Suprapubic skin (tissue), 4 donors: Measurements from ENCODE around the gene SLC25A27. TPM values are rescaled to one million over a fixed set of nuclear protein-coding genes. Genes with fewer than 3 reads are reported as not detected.

ENCODE experiments used
- DNase-seq, 2 donors: peaks; one replicate each; pipeline ENCODE4 v3.0.0-alpha.2; 2019; ENCODE audit warnings: low spot score in 2 of 2
- H3K27ac ChIP-seq: fragments of 200-600 bp; sonication (generic); one replicate; pipeline ENCODE4 v1.5.1; 2019
- H3K27me3 ChIP-seq: fragments of 200-600 bp; sonication (generic); one replicate; pipeline ENCODE4 v1.5.1; 2019
- H3K36me3 ChIP-seq: fragments of 200-600 bp; sonication (generic); one replicate; pipeline ENCODE4 v1.5.1; 2019
- H3K4me1 ChIP-seq: fragments of 200-600 bp; sonication (generic); one replicate; pipeline ENCODE4 v1.5.1; 2019
- H3K4me3 ChIP-seq: fragments of 200-600 bp; sonication (generic); one replicate; pipeline ENCODE4 v1.5.1; 2019; ENCODE audit warnings: mild to moderate bottlenecking
- H3K9me3 ChIP-seq: fragments of 200-600 bp; sonication (generic); one replicate; pipeline ENCODE4 v1.5.1; 2019
- EP300 ChIP-seq: sonication (generic); formaldehyde crosslinking; IDR thresholded peaks from one replicate; pipeline ENCODE4 v1.6.1; 2017; ENCODE audit warnings: antibody characterized with exemption
- POLR2A ChIP-seq, 2 donors: fragments of 450-650 bp; IDR thresholded peaks; one replicate each; pipeline ENCODE4 v1.6.1; 2017; ENCODE audit warnings: antibody characterized with exemption in 2 of 2, mild to moderate bottlenecking in 2 of 2, moderate library complexity in 2 of 2
- POLR2AphosphoS5 ChIP-seq, 3 donors: sonication (generic); formaldehyde crosslinking; IDR thresholded peaks; one replicate each; pipeline ENCODE4 v1.6.1; 2017; ENCODE audit warnings: antibody characterized with exemption in 3 of 3
- WGBS: methylation state at CpG from one replicate; pipeline ENCODE4 v1.1.5; 2018; 5-methylcytosine and 5-hydroxymethylcytosine counted together
- total RNA-seq, 4 donors: library from RNA; depleted of rRNA; stranded (reverse); fragments of >200 nt; gene quantifications; one replicate each; pipeline ENCODE4 v1.1.0, GENCODE V29; 2016
- TF ChIP-seq, protein P1 (sequence below), 2 donors: fragments of 200-600 bp in 1 of 2; fragments of 450-650 bp in 1 of 2; sonication (generic) in 1 of 2; IDR thresholded peaks; one replicate each; pipeline ENCODE4 v1.5.1; 2016 to 2019; ENCODE audit warnings: antibody characterized with exemption in 2 of 2, mild to moderate bottlenecking in 1 of 2, moderate library complexity in 1 of 2

The SLC25A27 gene
- total RNA-seq, 4 donors from 2014 or later: 18.3 to 74.2 (median 24.0) TPM

DNA sequence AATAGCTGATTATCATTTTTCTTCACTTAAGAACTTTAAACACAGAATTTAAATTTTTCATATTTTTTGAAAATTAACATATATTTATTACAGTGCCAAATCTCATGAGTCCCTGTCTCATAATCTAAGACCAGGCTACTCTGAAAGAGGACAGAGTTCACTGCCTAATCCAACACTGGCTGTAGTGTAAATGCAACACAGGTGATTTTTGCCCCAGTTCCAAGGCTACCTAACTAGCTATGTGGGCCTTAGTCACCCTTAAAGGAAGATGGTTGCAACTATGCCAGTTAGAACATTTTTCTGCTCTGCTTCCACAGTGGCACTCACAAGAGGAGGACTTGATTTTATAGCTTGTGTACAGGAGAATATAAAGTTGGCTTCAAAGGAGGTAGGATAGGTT lies 4.9 kb downstream of the SLC25A27 start:
- Histone ChIP-seq H3K36me3 (peaks cover 3% of the 10 kb centered on the region), H3K4me3 (no peak overlapping the region), H3K4me1 (peaks cover 11% of the 10 kb centered on the region), H3K9me3 (no peaks in the 10 kb centered on the region), H3K27me3 (no peaks in the 10 kb centered on the region), H3K27ac (no peak overlapping the region)
- TF ChIP-seq, protein P1, sequence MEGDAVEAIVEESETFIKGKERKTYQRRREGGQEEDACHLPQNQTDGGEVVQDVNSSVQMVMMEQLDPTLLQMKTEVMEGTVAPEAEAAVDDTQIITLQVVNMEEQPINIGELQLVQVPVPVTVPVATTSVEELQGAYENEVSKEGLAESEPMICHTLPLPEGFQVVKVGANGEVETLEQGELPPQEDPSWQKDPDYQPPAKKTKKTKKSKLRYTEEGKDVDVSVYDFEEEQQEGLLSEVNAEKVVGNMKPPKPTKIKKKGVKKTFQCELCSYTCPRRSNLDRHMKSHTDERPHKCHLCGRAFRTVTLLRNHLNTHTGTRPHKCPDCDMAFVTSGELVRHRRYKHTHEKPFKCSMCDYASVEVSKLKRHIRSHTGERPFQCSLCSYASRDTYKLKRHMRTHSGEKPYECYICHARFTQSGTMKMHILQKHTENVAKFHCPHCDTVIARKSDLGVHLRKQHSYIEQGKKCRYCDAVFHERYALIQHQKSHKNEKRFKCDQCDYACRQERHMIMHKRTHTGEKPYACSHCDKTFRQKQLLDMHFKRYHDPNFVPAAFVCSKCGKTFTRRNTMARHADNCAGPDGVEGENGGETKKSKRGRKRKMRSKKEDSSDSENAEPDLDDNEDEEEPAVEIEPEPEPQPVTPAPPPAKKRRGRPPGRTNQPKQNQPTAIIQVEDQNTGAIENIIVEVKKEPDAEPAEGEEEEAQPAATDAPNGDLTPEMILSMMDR (IDR thresholded peaks at IDR 0.05): no peak
- TF ChIP-seq POLR2AphosphoS5 (IDR thresholded peaks at IDR 0.05) (no peak), POLR2A (IDR thresholded peaks at IDR 0.05) (no peak), EP300 (no peak)
- no peak for DNase-seq

DNA sequence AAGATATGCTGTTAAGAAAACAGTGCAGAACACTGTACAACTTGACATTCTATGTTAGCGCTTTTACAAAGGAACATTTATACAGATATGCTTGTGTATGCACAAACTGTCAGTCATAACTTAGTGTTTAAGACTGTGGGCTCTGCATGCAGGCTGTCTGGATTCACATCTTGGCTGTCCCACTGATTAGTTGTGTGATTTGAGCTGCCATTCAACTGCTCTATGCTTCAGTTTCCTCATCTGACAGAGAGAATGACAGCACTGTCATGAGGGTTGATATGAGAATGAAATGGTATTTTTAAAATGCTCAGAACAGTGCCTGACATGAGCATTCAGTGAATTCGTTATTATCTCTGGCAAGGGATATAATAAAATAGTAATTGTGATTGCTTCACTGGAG lies 8.7 kb downstream of the SLC25A27 start:
- WGBS: 94% methylated on average over 2 of the region's 2 CpGs
- TF ChIP-seq POLR2A (IDR thresholded peaks at IDR 0.05): no peak
- no peak for TF ChIP-seq EP300
- no peak for TF ChIP-seq POLR2AphosphoS5 (IDR thresholded peaks at IDR 0.05)
- TF ChIP-seq, protein P1 (IDR thresholded peaks at IDR 0.05): no peak
- H3K36me3 ChIP-seq: peaks cover 3% of the 10 kb centered on the region
- no peaks in the 10 kb centered on the region for H3K4me1 ChIP-seq
- no peaks in the 10 kb centered on the region for H3K27me3 ChIP-seq
- DNase-seq: no peak
- H3K9me3 ChIP-seq: no peaks in the 10 kb centered on the region
- no peak overlapping the region for H3K4me3 ChIP-seq
- H3K27ac ChIP-seq: no peak overlapping the region

DNA sequence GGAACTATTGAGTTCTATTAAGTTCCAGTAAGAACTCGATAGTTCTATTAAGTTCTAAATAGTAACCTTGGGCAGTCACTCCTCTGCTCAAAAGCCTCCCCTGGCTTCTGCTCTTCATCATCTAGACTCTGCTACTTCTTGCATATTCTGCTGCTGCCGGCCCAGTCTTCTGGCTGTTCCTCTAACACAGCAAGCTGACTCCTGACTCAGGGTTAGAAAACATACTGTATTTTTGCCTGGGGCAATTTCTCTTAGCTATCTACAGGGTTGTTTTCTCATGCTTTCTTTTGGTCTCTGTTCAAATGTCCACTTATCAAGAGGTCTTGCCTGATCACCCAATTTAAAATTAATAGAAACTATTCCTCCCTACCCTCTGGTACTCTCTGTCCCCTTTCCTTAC lies 14.6 kb downstream of the SLC25A27 start:
- H3K4me3 ChIP-seq: no peak overlapping the region
- WGBS: 90% methylated on average over 2 of the region's 2 CpGs

DNA sequence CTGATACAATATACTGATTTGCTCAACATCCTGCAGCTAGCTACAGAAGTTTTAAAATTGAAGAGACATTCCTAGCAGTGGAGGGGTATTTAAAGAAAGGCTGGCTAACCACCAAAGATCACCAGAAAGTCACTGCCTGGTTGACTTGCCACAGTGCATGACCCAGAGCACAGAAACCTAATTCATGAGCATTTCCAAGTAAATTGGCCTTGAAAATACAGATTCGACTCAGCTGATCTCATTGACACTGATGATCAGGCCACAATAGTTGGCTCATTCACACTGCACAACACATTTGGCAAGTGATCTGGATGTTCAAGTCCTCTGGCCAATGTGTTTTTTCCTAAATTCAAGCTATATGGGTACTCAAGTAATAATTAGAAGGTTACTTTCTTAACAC lies 21.6 kb downstream of the SLC25A27 start:
- 90% methylated on average over 1 of the region's 1 CpG for WGBS
- Histone ChIP-seq H3K4me3 (no peak overlapping the region), H3K4me1 (no peaks in the 10 kb centered on the region), H3K9me3 (no peaks in the 10 kb centered on the region), H3K27ac (no peak overlapping the region), H3K27me3 (no peaks in the 10 kb centered on the region), H3K36me3 (peaks cover 26% of the 10 kb centered on the region)
- DNase-seq: no peak
- TF ChIP-seq, protein P1 (IDR thresholded peaks at IDR 0.05): no peak
- TF ChIP-seq EP300 (no peak), POLR2A (IDR thresholded peaks at IDR 0.05) (no peak), POLR2AphosphoS5 (IDR thresholded peaks at IDR 0.05) (no peak)

More for the DNA sequence above, 14.6 kb downstream of the SLC25A27 start:
- Histone ChIP-seq H3K9me3 (no peaks in the 10 kb centered on the region), H3K4me1 (no peaks in the 10 kb centered on the region), H3K36me3 (peaks cover 25% of the 10 kb centered on the region), H3K27ac (no peak overlapping the region), H3K27me3 (no peaks in the 10 kb centered on the region)
- TF ChIP-seq, protein P1 (IDR thresholded peaks at IDR 0.05): no peak
- no peak for TF ChIP-seq POLR2AphosphoS5 (IDR thresholded peaks at IDR 0.05)
- no peak for DNase-seq

DNA sequence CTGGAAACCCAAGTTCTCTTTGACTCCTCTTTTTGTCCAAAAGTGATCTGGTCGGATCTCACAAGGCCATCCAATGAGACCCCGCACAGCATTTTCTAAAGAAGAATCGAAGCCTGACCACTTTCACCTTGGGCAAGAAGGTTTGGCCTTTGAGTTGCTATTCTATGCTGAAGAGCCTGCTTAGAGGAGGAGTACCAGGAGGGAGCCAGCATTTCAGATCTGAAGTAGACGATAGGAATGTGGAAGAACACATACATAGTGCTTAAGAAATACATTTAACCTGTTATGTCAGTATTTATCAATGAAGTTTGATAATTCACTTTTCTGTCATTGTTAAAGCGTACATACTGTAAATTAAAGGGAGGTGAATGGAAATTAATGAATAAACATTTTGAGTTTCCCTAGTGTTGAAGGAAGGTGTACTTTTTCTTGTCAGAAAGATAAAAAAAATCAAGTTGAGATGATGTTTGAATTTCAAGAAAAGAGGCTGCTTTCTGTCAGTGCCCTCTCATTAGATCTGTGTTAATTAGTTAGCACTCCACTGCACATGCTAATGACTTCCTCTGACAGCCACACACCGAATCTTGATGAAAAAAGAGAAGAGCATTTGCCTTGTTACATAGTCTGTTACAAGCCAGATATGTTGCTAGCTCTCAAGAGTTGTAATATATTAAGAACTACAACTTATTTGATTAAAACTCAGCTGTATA lies 24.0 kb downstream of the SLC25A27 start:
- no peaks in the 10 kb centered on the region for H3K4me1 ChIP-seq
- no peak for TF ChIP-seq POLR2AphosphoS5 (IDR thresholded peaks at IDR 0.05)
- no peak for TF ChIP-seq EP300
- TF ChIP-seq, protein P1 (IDR thresholded peaks at IDR 0.05): no peak
- TF ChIP-seq POLR2A (IDR thresholded peaks at IDR 0.05): no peak
- H3K36me3 ChIP-seq: peaks cover 15% of the 10 kb centered on the region
- no peaks in the 10 kb centered on the region for H3K9me3 ChIP-seq
- 91% methylated on average over 6 of the region's 6 CpGs for WGBS
- DNase-seq: no peak
- H3K4me3 ChIP-seq: no peak overlapping the region
- no peak overlapping the region for H3K27ac ChIP-seq
- H3K27me3 ChIP-seq: no peaks in the 10 kb centered on the region
